Ecto neural progenitor cell (in vitro differentiated cells): ENCODE results near the gene WDFY1.

ENCODE experiments used
- DNase-seq: peaks from one replicate; pipeline ENCODE4 v3.0.0-alpha.2; 2018; ENCODE audit warnings: low spot score

Gene WDFY1

DNA sequence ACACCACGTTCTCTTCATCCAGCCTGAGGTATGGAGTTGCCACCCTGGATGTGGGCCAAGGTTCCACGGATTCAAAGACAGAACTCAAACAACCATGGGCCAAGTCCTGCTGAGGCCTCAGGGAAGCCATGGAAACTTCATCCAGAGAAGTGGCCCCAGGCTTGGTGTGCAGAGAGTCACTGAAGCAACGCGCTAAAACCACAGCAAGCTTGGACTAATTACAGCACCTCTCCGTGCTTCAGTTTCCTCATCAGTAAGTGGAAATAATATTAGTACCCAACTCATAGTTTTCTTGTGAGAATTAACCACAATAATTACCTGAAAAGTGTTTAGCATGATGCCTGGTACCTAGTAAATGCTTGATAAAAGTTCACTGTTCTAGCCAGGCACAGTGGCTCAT lies 88.6 kb downstream of the WDFY1 start:
- DNase-seq, result no peak

DNA sequence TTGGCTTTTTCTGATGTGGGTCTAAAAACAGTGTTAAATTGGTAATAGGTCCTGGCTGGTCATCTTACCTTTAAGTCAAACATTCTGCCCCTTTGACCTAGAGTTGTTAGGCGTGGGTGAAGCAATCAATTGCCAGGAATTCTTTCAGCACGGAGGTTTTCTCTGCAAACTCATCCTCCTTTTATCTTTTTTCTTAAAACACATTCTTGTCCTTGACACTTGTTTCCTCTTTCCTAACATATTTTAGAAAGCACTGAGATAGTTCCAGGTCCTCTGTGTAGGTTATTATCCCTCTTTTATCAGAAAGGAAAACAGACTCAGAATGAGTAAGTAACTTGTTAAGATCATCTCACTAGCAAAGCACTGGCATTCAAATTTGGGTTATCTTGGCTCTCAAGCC lies 89.1 kb downstream of the WDFY1 start:
- no peak for DNase-seq

DNA sequence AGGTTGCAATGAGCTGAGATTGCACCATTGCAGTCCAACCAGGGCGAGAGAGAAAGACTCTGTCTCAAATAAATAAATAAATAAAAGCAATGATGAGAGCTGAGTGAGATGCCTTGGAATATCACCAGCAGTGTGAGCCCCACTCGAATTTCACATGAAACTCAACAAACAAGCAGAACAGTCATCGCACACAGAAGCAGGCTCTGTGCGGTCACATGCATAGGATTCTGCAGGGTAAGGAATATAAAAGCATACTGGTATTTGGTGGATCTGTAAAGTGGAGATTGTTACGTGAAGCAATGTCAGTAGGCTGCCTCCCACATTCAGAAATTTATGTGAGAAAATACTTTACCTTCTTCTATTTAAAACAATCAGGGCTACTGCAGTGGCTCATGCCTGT lies 89.7 kb downstream of the WDFY1 start:
- no peak for DNase-seq

DNA sequence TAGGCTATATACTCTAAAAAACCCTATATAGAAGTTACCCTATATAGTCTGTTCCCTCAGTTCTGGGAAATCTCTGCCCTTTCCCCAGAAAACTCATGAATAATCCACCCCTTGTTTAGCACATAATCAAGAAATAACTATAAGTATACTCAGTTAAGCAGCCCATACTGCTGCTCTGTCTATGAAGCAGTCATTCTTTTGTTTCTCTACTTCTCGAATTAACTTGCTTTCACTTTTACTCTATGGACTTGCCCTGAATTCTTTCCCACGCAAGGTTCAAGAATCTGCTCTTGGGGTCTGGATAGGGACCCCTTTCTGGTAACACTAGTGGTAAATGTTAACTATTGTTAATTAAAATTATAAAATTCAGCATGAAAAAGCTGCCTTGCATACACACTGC lies 90.4 kb downstream of the WDFY1 start:
- no peak for DNase-seq

DNA sequence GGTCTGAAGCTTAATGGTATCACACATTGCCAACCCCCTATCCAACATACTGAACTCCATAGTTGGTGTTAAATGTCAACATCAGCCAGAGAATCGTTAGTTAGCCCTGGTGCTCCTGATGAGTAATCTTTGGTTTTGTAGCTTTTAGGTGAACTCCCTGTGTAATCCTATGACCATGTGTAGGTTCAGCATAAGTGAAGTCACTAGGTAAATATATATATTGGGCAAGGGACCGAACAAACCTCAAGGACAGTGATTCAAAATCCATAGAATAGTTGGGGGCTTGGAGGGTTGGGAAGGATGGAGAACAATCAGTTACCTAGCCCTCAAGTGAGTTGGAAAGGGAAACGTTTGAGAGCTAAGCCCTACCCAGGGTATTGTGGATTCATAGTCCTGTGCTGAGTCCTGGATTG lies 91.7 kb downstream of the WDFY1 start:
- no peak for DNase-seq

DNA sequence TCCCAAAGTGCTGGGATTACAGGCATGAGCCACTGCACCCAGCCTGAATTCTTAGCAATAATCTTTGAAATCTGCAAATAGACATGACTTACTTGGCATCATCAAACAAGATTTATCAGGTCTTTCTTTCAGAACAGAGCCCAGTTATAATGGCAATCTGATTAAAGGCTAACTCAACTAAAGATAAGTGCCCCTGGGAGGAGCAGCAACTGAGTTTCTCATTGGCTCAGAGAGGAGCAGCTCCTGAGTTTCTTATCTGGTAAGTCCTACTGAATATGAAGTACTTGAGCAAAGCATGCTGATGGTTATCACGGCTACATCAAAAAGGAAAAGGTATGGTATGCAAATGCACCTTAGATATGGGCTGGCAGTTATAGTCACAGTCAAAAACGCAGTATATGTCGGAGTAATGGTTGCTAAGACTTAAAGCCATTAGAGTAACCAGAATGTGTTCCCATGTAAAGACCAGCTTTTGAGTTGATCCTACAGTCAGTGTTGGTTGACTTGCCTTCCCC lies 92.8 kb downstream of the WDFY1 start:
- DNase-seq, result no peak

DNA sequence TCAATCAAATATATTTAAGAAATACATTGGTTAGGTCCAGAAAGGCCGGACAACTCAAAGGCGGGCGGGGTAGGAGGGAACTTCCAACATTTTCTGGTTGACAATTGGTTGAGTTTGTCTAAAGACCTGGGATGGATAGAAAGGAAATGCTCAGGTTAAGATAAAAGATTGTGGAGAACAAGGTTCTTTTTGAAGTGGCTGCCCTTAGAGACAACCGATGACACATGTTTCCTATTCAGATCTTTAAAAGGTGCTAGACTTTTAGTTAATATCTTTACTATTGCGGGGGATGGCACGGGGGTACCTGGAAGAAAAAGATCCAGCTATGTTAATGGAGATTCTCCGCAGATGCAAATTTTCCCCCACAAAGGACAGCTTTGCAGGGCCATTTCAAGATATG lies 97.7 kb downstream of the WDFY1 start:
- no peak for DNase-seq

DNA sequence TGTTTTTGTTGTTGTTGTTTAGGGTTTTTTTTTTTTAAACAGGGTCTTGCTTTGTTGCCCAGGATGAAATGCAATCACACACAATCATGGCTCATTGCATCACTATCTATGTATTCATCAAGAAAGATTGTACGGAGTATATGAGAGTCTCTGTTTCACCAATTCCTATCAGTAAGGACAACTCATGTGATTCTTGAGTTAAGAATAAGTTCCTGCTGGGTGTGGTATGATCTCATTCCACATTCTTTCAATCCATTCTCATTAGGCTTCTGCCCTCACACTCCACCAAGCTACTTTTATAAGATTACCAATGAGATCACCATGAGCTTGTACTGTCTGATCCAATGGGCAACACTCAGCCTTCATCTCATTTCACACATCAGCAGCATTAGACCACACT lies 98.6 kb downstream of the WDFY1 start:
- no peak for DNase-seq

DNA sequence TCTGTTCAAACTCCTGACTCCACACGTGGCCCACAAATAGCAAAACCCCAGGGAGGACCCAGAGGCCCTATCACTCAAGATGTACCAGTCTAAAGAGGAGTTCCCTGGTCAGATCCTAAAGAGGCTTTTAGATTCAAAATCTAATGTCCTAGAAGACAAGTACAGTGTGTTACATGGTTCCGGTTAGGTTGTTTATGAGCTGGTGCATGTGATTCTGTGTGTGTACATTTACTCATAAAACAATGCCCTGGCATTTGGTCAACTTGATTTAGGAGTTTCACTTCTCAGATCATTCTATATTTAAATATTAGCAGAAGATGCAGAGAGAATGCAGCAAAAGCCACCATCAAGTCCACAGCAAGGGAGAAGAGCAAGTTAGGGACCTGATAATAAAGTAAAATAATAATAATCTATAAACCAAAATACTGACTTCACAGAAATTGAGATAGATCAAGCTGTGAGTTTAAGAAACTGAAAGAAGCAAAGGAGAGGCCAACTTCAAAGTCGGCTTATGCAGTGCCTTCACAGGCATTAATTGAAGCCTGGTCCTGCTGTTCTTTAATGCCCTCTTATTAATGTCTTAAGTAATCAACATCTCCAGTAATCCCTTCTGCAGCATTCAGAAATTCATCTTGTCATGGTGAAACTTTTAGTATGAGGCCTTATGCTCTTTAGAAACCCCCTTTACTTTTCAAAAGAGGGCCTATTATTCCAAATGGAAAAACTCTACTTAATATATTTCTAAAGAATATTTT lies 103.5 kb downstream of the WDFY1 start:
- no peak for DNase-seq

DNA sequence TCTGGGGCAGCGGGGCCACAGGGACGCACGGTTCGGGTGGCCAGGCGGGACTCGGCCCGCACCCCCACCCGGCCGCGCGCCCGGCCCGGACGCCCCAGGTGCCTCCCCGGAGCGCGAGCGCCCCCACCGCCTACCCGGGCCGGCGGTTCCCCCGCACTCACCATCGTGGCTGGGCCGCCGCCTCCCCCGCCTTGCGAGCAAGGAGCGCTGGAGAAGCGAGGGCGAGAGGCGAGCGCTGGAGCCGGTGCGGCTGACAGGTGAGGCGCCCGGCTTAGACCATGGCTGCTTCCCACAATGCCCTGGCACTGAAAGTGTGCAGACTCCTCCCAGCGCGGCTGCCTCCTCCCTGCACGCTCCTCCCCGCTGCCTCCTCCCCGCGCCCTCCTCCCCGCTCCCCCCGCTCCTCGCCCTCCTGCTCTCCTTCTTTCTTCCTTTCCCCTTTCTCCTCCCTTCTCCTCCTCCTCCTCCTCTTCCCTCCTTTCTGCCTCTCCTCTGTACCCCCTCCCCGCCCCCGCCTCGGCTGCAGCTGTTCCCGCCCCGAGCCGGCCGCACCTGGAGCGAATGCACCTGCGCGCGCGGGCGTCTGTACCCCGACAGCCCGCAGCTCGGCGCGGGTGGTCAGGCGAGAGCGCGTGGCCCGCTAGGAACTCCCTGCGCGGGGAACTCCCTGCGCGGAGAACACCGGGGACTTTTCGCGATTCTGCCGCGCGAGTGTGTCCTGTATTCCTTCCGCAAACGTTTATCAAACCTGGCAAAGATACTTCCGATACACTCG lies 107.7 kb downstream of the WDFY1 start, which contains the start of gene AP1S3:
Gene AP1S3, minus strand, starts transcription at position 296 of the 775 bp plus-strand sequence. Its CDS starts 132 bp downstream, at position 164.
- DNase-seq, result peak; percentile 81

DNA sequence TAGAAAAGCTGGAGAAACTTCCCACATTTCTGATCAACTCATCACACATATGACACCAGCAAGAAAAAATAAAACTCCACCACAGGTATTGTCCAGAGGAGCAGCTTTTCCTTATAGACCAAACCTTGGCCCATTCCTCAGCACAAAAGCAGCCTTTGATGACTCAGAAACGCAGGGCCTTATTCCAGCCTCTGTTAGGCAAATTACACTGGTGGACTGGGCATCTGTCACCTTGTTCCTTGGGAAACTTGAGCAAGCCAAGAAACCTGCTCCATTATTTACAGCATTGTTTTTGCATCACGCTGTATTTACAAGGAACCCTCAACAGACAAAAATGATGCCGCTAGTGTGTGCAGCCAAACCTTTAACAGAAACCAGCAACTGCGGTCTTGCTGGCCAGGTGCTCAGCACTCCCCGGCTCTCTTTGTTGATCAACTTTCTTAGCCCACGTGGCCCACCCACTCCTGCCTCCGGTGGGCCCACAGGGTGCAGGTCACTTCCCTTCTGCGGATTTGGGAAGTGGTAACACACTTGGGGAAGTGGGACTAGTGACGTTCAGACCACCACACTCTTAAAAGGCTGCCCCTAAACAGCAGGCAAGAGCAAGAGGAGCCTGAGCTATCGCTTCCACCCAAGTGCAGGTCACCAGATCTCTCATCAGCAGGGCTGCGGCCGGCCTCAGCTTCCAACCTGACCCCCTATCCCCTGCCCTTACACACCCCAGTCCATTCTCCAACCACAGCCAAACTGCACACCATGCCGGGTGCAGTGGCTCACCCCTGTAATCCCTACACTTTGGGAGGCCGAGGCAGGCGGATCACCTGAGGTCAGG lies 109.2 kb downstream of the WDFY1 start:
- no peak for DNase-seq

DNA sequence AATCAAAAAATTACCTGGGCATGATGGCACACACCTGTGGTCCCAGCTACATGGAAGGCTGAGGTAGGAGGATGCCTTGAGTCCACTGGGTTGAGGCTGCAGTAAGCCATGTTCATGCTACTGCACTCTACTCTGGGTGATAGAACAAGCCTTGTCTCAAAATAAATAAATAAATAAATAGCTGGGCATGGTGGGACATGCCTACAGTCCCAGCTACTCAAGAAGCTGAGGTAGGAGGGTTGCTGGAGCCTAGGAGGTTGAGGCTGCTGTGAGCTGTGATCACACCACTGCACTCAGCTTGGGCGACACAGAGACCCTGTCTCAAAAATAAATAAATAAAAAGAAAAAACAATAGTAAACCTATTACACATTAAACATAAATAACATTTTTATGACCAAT lies 110.7 kb downstream of the WDFY1 start:
- no peak for DNase-seq

DNA sequence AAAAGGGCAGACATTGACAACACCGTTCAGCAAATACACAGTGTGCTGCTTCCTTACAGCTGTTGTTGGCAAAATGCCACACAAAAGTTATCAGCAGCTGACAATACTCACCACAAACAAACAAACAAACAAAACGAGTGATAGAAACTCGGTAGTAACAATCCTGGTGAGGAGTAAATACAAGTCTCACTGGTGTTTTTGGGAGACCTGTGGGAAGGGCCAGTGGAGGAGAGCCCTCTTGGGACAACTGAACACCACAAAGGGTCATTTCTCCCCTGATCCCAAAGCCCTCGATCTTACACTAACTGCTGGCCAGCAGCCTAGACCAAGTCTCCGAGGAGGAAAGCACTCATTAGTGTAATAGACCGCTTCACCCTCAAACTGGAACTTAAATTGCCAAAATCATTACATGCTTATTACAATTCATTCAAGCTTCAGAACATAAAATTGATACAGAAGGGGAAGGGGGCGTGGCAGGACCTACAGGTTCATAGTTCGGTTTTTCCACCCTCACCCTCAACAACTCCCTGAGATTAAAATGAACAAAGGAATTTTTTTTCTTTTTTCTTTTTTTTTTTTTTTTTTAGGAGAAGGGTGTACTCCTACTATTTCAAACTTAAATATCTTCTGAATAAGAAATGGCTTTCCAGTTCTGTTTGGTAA lies 112.8 kb downstream of the WDFY1 start:
- DNase-seq, result no peak

DNA sequence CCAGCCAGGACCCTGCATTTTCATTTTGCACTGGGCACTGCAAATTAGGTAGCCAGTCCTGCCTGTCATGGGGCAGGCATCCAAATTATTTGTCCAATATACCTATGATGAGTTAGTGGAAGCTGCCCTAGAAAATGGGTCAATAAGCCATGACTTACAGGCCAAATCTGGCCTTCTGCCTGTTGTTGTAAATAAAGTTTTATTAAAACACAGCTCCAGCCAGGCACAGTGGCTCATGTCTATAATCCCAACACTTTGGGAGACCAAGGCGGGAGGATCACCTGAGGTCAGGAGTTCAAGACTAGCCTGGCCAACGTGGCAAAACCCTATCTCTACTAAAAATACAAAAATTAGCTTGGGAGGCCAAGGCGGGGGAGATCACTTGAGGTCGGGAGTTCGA lies 116.0 kb downstream of the WDFY1 start:
- no peak for DNase-seq

DNA sequence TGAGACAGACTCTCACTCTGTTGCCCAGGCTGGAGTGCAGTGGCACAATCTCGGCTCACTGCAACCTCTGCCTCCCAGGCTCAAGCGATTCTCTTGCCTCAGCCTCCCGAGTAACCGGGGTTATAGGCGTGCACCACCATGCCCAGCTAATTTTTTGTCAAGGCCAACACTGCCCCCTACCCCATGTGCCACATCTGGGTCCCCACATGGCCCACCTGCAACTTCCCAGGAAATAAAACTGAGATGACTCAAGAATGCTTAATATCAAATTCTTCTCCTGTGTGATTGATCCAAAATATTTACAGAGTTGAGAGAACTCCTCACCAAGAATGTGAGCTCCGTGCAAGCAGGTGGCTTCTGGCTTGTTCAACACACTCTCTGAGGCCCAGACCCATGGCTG lies 116.8 kb downstream of the WDFY1 start:
- no peak for DNase-seq

DNA sequence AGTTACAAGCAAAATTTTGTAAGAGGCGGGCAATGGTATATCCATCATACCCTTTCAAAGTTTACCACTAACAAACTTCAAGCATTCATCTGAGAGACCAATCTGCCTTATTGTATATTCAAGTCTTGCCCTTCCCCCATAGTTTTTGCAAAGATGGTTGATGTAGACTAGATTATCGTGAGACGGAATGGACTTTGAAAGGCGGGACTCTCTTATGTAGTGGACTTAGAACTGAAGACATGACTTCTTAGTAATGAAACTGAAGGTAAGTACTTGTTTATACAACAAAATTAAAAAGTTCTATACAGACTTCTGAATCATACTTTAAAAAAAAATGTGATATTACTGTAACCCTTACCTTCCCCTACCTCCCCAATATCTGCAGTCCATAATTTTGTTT lies 118.1 kb downstream of the WDFY1 start:
- DNase-seq, result no peak
